Karpas-422 (cell line): Measurements from ENCODE around the gene ACSL6. TPM values are rescaled to one million over a fixed set of nuclear protein-coding genes. Genes with fewer than 3 reads are reported as not detected.

Source experiments
- DNase-seq: peaks from one replicate; pipeline ENCODE4 v3.0.0-alpha.2; 2015
- H2AFZ ChIP-seq: fragments of 200-600 bp; sonication (generic); 2 replicates; pipeline ENCODE4 v1.6.1; 2014; ENCODE audit warnings: antibody characterized with exemption, low read length, mixed read lengths
- H3K27ac ChIP-seq: fragments of 200-600 bp; sonication (generic); 2 replicates; pipeline ENCODE4 v1.5.1; 2014; ENCODE audit warnings: mild to moderate bottlenecking, low read length, moderate library complexity
- H3K27me3 ChIP-seq: fragments of 200-600 bp; sonication (generic); 2 replicates; pipeline ENCODE4 v1.6.1; 2014; ENCODE audit warnings: low read length, mixed read lengths
- H3K36me3 ChIP-seq: fragments of 200-600 bp; sonication (generic); 2 replicates; pipeline ENCODE4 v1.6.1; 2014; ENCODE audit warnings: low read length, mixed read lengths; ENCODE audit not compliant: insufficient read depth
- H3K4me1 ChIP-seq: fragments of 200-600 bp; sonication (generic); 2 replicates; pipeline ENCODE4 v1.6.1; 2014; ENCODE audit warnings: mild to moderate bottlenecking, low read length, mixed read lengths
- H3K4me2 ChIP-seq: fragments of 200-600 bp; sonication (generic); 2 replicates; pipeline ENCODE4 v1.6.1; 2014; ENCODE audit warnings: low read length, low read depth, mild to moderate bottlenecking; ENCODE audit not compliant: poor library complexity, severe bottlenecking
- H3K4me3 ChIP-seq: fragments of 200-600 bp; sonication (generic); 2 replicates; pipeline ENCODE4 v1.5.1; 2014; ENCODE audit warnings: mild to moderate bottlenecking, antibody characterized with exemption, low read length, mixed read lengths
- H3K79me2 ChIP-seq: fragments of 200-600 bp; sonication (generic); 2 replicates; pipeline ENCODE4 v1.6.1; 2014; ENCODE audit warnings: mild to moderate bottlenecking, low read length, mixed read lengths
- H3K9ac ChIP-seq: fragments of 200-600 bp; sonication (generic); 2 replicates; pipeline ENCODE4 v1.6.0; 2014; ENCODE audit warnings: low read length
- H3K9me2 ChIP-seq: fragments of 200-600 bp; sonication (generic), shearing (Covaris generic); replicated peaks from 2 replicates; pipeline ENCODE4 v1.6.0; 2014; ENCODE audit warnings: mild to moderate bottlenecking, low read length, moderate library complexity; ENCODE audit not compliant: insufficient read depth
- H3K9me3 ChIP-seq: fragments of 300-700, 200-600 bp; sonication (generic); 2 replicates; pipeline ENCODE4 v1.6.1; 2014; ENCODE audit warnings: low read length, mixed read lengths
- H4K20me1 ChIP-seq: fragments of 200-600 bp; sonication (generic); 2 replicates; pipeline ENCODE4 v1.6.1; 2014; ENCODE audit warnings: mild to moderate bottlenecking, antibody characterized with exemption, low read length, low read depth; ENCODE audit not compliant: insufficient read depth
- total RNA-seq: library from RNA; depleted of rRNA; stranded (reverse); fragments of >200 nt; shearing (Covaris generic); gene quantifications from 2 replicates; pipeline ENCODE4 v1.2.3, GENCODE V29; 2014; ENCODE audit warnings: low replicate concordance

ACSL6 gene
- total RNA-seq, 1 experiment from 2014 or later, result not detected

DNA sequence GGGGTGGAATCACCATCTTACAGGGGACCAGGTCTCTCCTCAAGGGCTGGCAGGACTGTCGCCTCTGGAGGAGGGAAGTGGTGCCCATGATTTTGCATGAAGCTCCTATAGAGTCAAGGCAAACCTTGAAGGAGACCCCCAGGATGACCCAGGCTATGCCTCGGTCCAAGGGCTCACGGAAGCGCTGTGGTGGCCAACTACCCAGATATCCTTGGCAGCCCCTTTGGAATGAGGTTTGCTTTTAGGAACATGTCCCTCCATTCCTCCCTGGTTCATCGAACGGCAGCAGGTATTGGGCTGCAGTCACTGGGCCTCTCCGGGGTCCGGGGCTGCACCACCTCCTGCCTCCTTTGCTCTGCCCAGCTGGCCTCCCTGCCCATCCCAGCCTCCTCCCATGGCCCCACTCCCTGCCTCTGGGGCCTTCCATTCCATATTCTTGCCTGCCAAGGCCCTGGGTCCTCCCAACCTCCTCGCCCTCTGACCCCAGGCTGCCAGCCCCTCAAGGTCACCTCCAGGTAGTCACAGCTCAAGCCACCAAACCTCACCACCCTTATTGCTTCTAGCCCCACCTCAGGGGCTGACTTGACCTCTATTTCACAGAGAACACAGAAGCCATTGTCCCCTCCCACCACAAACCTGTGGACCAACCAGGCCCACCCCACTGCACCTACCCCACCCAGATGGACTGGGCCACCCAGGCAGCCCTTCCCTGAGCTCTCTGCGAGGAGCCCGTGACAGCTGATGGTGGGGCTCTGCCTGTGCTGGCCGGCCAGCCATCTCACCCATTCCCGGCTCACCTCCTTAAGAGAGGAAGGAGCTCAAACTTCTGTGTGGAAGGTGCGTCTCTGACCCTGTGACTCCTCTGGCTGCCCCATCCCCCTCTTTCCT, 45.4 kb upstream of the ACSL6 start:
- no peaks in the 10 kb centered on the region for H4K20me1 ChIP-seq
- no peaks in the 10 kb centered on the region for H3K4me1 ChIP-seq
- no peaks in the 10 kb centered on the region for H3K9me2 ChIP-seq
- DNase-seq, result no peak
- no peaks in the 10 kb centered on the region for H3K9me3 ChIP-seq
- no peak overlapping the region for H3K27ac ChIP-seq
- no peak overlapping the region for H3K9ac ChIP-seq
- no peaks in the 10 kb centered on the region for H3K36me3 ChIP-seq
- no peak overlapping the region for H2AFZ ChIP-seq
- H3K79me2 ChIP-seq, result no peaks in the 10 kb centered on the region
- no peaks in the 10 kb centered on the region for H3K27me3 ChIP-seq
- no peak overlapping the region for H3K4me2 ChIP-seq
- H3K4me3 ChIP-seq, result no peak overlapping the region

- no peaks in the 10 kb centered on the region for H3K9me2 ChIP-seq
- no peaks in the 10 kb centered on the region for H3K4me1 ChIP-seq
- H3K36me3 ChIP-seq, result no peaks in the 10 kb centered on the region
- no peaks in the 10 kb centered on the region for H3K27me3 ChIP-seq
- H3K9ac ChIP-seq, result no peak overlapping the region
- no peaks in the 10 kb centered on the region for H3K79me2 ChIP-seq
- H2AFZ ChIP-seq, result no peak overlapping the region
- no peak overlapping the region for H3K27ac ChIP-seq
- no peak for DNase-seq
- no peaks in the 10 kb centered on the region for H3K9me3 ChIP-seq
- no peaks in the 10 kb centered on the region for H4K20me1 ChIP-seq
- H3K4me2 ChIP-seq, result no peak overlapping the region
- H3K4me3 ChIP-seq, result no peak overlapping the region
Observed at GRCh38 chr5:132055808-132056609, 44.6 kb upstream of the ACSL6 start.

- Histone ChIP-seq H3K4me2 (no peak overlapping the region), H3K79me2 (no peaks in the 10 kb centered on the region), H3K4me3 (no peak overlapping the region), H3K4me1 (no peaks in the 10 kb centered on the region), H3K36me3 (no peaks in the 10 kb centered on the region), H3K9me2 (no peaks in the 10 kb centered on the region), H3K9me3 (no peaks in the 10 kb centered on the region), H3K27ac (no peak overlapping the region), H2AFZ (no peak overlapping the region), H3K9ac (no peak overlapping the region), H4K20me1 (no peaks in the 10 kb centered on the region), H3K27me3 (no peaks in the 10 kb centered on the region)
- no peak for DNase-seq
Observed at GRCh38 chr5:132055441-132055807, 44.0 kb upstream of the ACSL6 start.

- Histone ChIP-seq H3K27me3 (no peaks in the 10 kb centered on the region), H3K27ac (no peak overlapping the region), H2AFZ (no peak overlapping the region), H3K4me3 (no peak overlapping the region), H3K36me3 (no peaks in the 10 kb centered on the region), H3K9me2 (no peaks in the 10 kb centered on the region), H3K4me2 (no peak overlapping the region), H3K79me2 (no peaks in the 10 kb centered on the region), H3K9ac (no peak overlapping the region), H3K9me3 (no peaks in the 10 kb centered on the region), H3K4me1 (no peaks in the 10 kb centered on the region), H4K20me1 (no peaks in the 10 kb centered on the region)
- DNase-seq, result no peak
Observed at GRCh38 chr5:132054697-132055440, 43.4 kb upstream of the ACSL6 start.

- no peak overlapping the region for H2AFZ ChIP-seq
- H3K4me1 ChIP-seq, result no peaks in the 10 kb centered on the region
- no peak overlapping the region for H3K9ac ChIP-seq
- no peaks in the 10 kb centered on the region for H3K27me3 ChIP-seq
- H3K27ac ChIP-seq, result no peak overlapping the region
- no peaks in the 10 kb centered on the region for H3K79me2 ChIP-seq
- H3K9me3 ChIP-seq, result no peaks in the 10 kb centered on the region
- H3K36me3 ChIP-seq, result no peaks in the 10 kb centered on the region
- no peak overlapping the region for H3K4me2 ChIP-seq
- H3K9me2 ChIP-seq, result no peaks in the 10 kb centered on the region
- no peak overlapping the region for H3K4me3 ChIP-seq
- no peak for DNase-seq
- H4K20me1 ChIP-seq, result no peaks in the 10 kb centered on the region
Observed at GRCh38 chr5:132054031-132054696, 42.7 kb upstream of the ACSL6 start.

DNA sequence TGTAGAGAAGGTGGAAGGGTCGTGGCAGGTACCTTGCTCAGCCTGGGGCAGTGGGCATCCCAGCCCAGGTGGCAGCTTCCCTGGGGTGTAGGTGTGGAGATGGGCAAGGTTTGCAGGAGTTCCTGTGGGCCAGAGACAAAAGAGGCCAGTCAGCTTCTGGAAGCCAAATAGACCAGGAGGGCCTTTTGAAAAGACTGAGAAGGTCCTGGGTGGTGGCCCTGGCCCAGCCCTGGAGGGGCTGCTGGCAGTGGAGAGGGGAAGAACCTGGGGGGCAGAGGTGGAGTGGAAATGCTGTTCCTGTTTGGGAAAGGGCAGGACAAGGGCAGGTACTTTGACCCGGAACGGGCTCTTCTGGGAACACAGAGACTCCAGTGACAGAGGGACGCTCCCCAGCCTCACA, 42.0 kb upstream of the ACSL6 start:
- H3K9me2 ChIP-seq, result no peaks in the 10 kb centered on the region
- H3K79me2 ChIP-seq, result no peaks in the 10 kb centered on the region
- H3K9ac ChIP-seq, result no peak overlapping the region
- no peak overlapping the region for H3K4me3 ChIP-seq
- H3K36me3 ChIP-seq, result no peaks in the 10 kb centered on the region
- H4K20me1 ChIP-seq, result no peaks in the 10 kb centered on the region
- no peaks in the 10 kb centered on the region for H3K4me1 ChIP-seq
- no peaks in the 10 kb centered on the region for H3K27me3 ChIP-seq
- H3K9me3 ChIP-seq, result no peaks in the 10 kb centered on the region
- no peak overlapping the region for H3K27ac ChIP-seq
- no peak for DNase-seq
- no peak overlapping the region for H3K4me2 ChIP-seq
- no peak overlapping the region for H2AFZ ChIP-seq

GRCh38 chr5:132052520-132052919, 41.1 kb upstream of the ACSL6 start:
- H3K27me3 ChIP-seq, result no peaks in the 10 kb centered on the region
- no peak overlapping the region for H3K9ac ChIP-seq
- no peak overlapping the region for H3K27ac ChIP-seq
- H3K9me3 ChIP-seq, result no peaks in the 10 kb centered on the region
- H3K9me2 ChIP-seq, result no peaks in the 10 kb centered on the region
- H3K79me2 ChIP-seq, result no peaks in the 10 kb centered on the region
- no peak overlapping the region for H2AFZ ChIP-seq
- no peak overlapping the region for H3K4me3 ChIP-seq
- H4K20me1 ChIP-seq, result no peaks in the 10 kb centered on the region
- no peaks in the 10 kb centered on the region for H3K4me1 ChIP-seq
- no peak for DNase-seq
- no peaks in the 10 kb centered on the region for H3K36me3 ChIP-seq
- H3K4me2 ChIP-seq, result no peak overlapping the region
